OCI-LY7 (cell line): Measurements from ENCODE around the gene MTG2.

Experiments
- CTCF ChIP-seq: fragments of 200-600 bp; sonication (generic); conservative IDR thresholded peaks from 2 replicates; pipeline ENCODE4 v1.5.1; 2014; ENCODE audit warnings: mild to moderate bottlenecking, antibody characterized with exemption, low read length, moderate library complexity, mixed read lengths
- EZH2phosphoT487 ChIP-seq: fragments of 200-600 bp; sonication (generic); IDR thresholded peaks from 2 replicates; pipeline ENCODE4 v1.6.1; 2018; ENCODE audit warnings: low read depth, borderline replicate concordance, mild to moderate bottlenecking, mixed run types, antibody characterized with exemption, low read length, moderate library complexity, mixed read lengths

- no peak for TF ChIP-seq CTCF
- TF ChIP-seq EZH2phosphoT487: no peak
Observed at GRCh38 chr20:62238569-62239277, 55.9 kb downstream of the MTG2 start.
